WTC11 (cell line): ENCODE results near the gene ABCF2. TPM values are rescaled to one million over a fixed set of nuclear protein-coding genes. Genes with fewer than 3 reads are reported as not detected.

Experiments used
- ATAC-seq: fragments of 200-7000 bp; cut with Tn5 transposase; 2 replicates; pipeline ENCODE4 v1.10.0; 2021; ENCODE audit warnings: mild to moderate bottlenecking, moderate library complexity
- CTCF ChIA-PET: fragments of 300-600 bp; sonication (Branson Sonifier 250); formaldehyde crosslinking; loops from one replicate; lab custom pipeline; 2021; ENCODE audit warnings: antibody characterized with exemption; lab: Charles Lee
- POLR2A ChIA-PET: fragments of 350-600 bp; sonication (Branson Sonifier 250); formaldehyde crosslinking; loops from one replicate; lab custom pipeline; 2021; ENCODE audit warnings: antibody characterized with exemption; lab: Charles Lee
- DNase-seq: peaks from one replicate; pipeline ENCODE4 v3.0.0; 2021; ENCODE audit warnings: low spot score
- H3K27ac Mint-ChIP-seq: 2 replicates; pipeline ENCODE4 v1.8.0; 2021; ENCODE audit warnings: mixed read lengths
- H3K27me3 Mint-ChIP-seq: 2 replicates; pipeline ENCODE4 v1.8.0; 2021; ENCODE audit warnings: low read depth, mild to moderate bottlenecking, moderate library complexity, mixed read lengths
- H3K36me3 Mint-ChIP-seq: 2 replicates; pipeline ENCODE4 v1.8.0; 2021; ENCODE audit warnings: mixed read lengths
- H3K4me1 Mint-ChIP-seq: 2 replicates; pipeline ENCODE4 v1.8.0; 2022; ENCODE audit warnings: mixed read lengths
- H3K4me3 Mint-ChIP-seq: 2 replicates; pipeline ENCODE4 v1.8.0; 2021; ENCODE audit warnings: mild to moderate bottlenecking, moderate library complexity, mixed read lengths
- H3K9me3 Mint-ChIP-seq: 2 replicates; pipeline ENCODE4 v1.8.0; 2021; ENCODE audit warnings: mixed read lengths
- ATF1 ChIP-seq: sonication (generic); formaldehyde crosslinking; IDR thresholded peaks from 2 replicates; pipeline ENCODE4 v1.8.1; 2023; ENCODE audit warnings: mild to moderate bottlenecking, moderate library complexity, missing genetic modification reagents
- ESRRA ChIP-seq: sonication (generic); formaldehyde crosslinking; IDR thresholded peaks from 2 replicates; pipeline ENCODE4 v1.8.1; 2022; ENCODE audit warnings: mild to moderate bottlenecking, missing genetic modification reagents, borderline replicate concordance
- ETV6 ChIP-seq: sonication (generic); formaldehyde crosslinking; IDR thresholded peaks from 2 replicates; pipeline ENCODE4 v1.8.1; 2022; ENCODE audit warnings: mild to moderate bottlenecking, missing genetic modification reagents
- FOXJ3 ChIP-seq: sonication (generic); formaldehyde crosslinking; IDR thresholded peaks from 2 replicates; pipeline ENCODE4 v1.9.0; 2021; ENCODE audit warnings: missing genetic modification reagents, mild to moderate bottlenecking, borderline replicate concordance
- GTF2I ChIP-seq: fragments of 250-450 bp; sonication (Bioruptor Pico); conservative IDR thresholded peaks from 2 replicates; pipeline ENCODE4 v1.4.0; 2021; ENCODE audit warnings: mild to moderate bottlenecking
- JAZF1 ChIP-seq: fragments of 250-450 bp; sonication (Bioruptor Pico); IDR thresholded peaks from 2 replicates; pipeline ENCODE4 v1.9.0; 2021; ENCODE audit warnings: moderate library complexity, mild to moderate bottlenecking, inconsistent platforms
- MXD4 ChIP-seq: fragments of 250-450 bp; sonication (Bioruptor Pico); IDR thresholded peaks from 2 replicates; pipeline ENCODE4 v1.8.0; 2021; ENCODE audit warnings: mild to moderate bottlenecking, moderate library complexity, borderline replicate concordance
- NFYB ChIP-seq: sonication (generic); formaldehyde crosslinking; conservative IDR thresholded peaks from 2 replicates; pipeline ENCODE4 v1.8.0; 2022; ENCODE audit warnings: low read depth, missing genetic modification reagents
- RORB ChIP-seq: fragments of 250-450 bp; sonication (Bioruptor Pico); IDR thresholded peaks from 2 replicates; pipeline ENCODE4 v1.9.0; 2021; ENCODE audit warnings: mild to moderate bottlenecking
- SMAD4 ChIP-seq: sonication (generic); formaldehyde crosslinking; IDR thresholded peaks from 2 replicates; pipeline ENCODE4 v1.8.0; 2022; ENCODE audit warnings: mild to moderate bottlenecking, missing genetic modification reagents
- ZNF219 ChIP-seq: sonication (generic); formaldehyde crosslinking; IDR thresholded peaks from 2 replicates; pipeline ENCODE4 v1.8.0; 2023; ENCODE audit warnings: missing genetic modification reagents, mild to moderate bottlenecking, borderline replicate concordance
- ZNF317 ChIP-seq: sonication (generic); formaldehyde crosslinking; IDR thresholded peaks from 2 replicates; pipeline ENCODE4 v1.8.1; 2023; ENCODE audit warnings: low read depth, mild to moderate bottlenecking, moderate library complexity, missing genetic modification reagents, borderline replicate concordance
- total RNA-seq: library from RNA; stranded (reverse); gene quantifications from 3 replicates; pipeline ENCODE4 v1.2.3, GENCODE V29; 2021
- TF ChIP-seq, protein P1 (sequence below): sonication (generic); formaldehyde crosslinking; IDR thresholded peaks from 2 replicates; pipeline ENCODE4 v1.8.1; 2023; ENCODE audit warnings: mild to moderate bottlenecking, missing genetic modification reagents
- TF ChIP-seq, protein P2 (sequence below): sonication (generic); formaldehyde crosslinking; IDR thresholded peaks from 2 replicates; pipeline ENCODE4 v1.8.0; 2022; ENCODE audit warnings: mild to moderate bottlenecking, missing genetic modification reagents
- TF ChIP-seq, protein P3 (sequence below): fragments of 250-450 bp; sonication (Bioruptor Pico); IDR thresholded peaks from 2 replicates; pipeline ENCODE4 v1.9.0; 2021; ENCODE audit warnings: mild to moderate bottlenecking, borderline replicate concordance

ABCF2 gene
- total RNA-seq, 1 experiment from 2014 or later, result 43.7 TPM

DNA sequence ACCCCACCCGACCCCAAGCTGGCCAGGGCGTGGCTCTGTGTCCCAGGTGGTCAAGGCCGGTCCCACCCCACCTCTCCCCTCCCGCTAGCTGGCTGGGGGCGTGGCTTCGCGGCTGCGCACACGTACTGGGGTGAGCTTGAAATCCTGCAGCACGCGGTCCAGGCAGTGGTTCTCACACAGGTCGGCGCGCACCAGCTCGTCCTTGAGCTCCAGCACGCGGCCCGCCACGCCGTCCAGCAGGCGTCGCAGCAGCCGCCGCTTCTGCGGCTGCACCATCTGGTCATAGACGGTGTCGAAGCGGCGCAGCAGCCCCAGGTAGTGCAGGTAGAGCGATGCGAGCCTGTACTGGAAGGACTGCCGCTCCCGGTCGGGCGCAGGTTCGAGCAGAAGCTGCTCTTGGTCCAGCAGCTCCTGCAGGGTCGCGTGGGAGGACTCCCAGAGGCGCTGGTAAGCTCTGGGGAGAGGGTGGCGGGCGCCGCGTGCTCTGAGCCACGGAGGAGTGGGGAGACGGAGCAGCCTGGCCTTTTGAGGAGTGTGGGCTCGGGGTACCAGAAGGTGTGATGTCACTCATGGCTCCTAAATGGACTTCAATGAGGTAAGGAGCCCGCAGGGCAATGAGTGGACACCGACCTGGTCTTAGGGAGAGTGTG, 22.5 kb downstream of the ABCF2 start (continued):
- no peak for TF ChIP-seq ZNF219
- TF ChIP-seq ESRRA (CRISPR knock-in tag), result no peak
- TF ChIP-seq SMAD4 (CRISPR knock-in tag), result no peak
- TF ChIP-seq, protein P1, sequence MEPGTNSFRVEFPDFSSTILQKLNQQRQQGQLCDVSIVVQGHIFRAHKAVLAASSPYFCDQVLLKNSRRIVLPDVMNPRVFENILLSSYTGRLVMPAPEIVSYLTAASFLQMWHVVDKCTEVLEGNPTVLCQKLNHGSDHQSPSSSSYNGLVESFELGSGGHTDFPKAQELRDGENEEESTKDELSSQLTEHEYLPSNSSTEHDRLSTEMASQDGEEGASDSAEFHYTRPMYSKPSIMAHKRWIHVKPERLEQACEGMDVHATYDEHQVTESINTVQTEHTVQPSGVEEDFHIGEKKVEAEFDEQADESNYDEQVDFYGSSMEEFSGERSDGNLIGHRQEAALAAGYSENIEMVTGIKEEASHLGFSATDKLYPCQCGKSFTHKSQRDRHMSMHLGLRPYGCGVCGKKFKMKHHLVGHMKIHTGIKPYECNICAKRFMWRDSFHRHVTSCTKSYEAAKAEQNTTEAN, result no peak
- TF ChIP-seq, protein P2, sequence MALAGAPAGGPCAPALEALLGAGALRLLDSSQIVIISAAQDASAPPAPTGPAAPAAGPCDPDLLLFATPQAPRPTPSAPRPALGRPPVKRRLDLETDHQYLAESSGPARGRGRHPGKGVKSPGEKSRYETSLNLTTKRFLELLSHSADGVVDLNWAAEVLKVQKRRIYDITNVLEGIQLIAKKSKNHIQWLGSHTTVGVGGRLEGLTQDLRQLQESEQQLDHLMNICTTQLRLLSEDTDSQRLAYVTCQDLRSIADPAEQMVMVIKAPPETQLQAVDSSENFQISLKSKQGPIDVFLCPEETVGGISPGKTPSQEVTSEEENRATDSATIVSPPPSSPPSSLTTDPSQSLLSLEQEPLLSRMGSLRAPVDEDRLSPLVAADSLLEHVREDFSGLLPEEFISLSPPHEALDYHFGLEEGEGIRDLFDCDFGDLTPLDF (CRISPR knock-in tag), result no peak
- TF ChIP-seq, all 79 proteins: peak for 0

DNA sequence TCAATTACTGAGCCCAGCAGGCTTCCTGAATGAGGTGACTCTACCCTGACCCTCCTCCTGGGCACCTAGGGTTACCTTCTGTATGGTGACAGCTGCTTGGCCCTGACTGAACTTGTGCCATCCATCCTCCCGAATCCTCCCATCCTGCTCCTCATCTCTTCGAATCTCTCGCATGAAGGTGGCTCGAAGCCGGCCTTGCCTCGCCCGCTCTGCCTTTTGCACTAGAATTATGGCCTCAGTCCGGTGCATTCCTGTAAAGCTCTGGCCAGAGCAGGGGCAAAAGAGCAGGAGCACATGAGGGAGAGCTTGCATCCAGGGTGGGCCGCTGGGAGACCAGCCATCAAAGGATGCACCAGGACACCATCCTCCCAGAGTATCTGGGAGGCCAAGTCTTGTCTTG, 24.2 kb downstream of the ABCF2 start:
- Mint-ChIP-seq H3K9me3 (no peaks in the 10 kb centered on the region), H3K27ac (no peak overlapping the region), H3K4me1 (peaks cover 4% of the 10 kb centered on the region), H3K36me3 (no peaks in the 10 kb centered on the region), H3K27me3 (peaks cover 7% of the 10 kb centered on the region), H3K4me3 (no peak overlapping the region)
- ChIA-PET POLR2A (no interaction called here), CTCF (no interaction called here)
- no peak for TF ChIP-seq MXD4
- TF ChIP-seq ATF1, result no peak
- DNase-seq, result no peak
- ATAC-seq, result no peak

DNA sequence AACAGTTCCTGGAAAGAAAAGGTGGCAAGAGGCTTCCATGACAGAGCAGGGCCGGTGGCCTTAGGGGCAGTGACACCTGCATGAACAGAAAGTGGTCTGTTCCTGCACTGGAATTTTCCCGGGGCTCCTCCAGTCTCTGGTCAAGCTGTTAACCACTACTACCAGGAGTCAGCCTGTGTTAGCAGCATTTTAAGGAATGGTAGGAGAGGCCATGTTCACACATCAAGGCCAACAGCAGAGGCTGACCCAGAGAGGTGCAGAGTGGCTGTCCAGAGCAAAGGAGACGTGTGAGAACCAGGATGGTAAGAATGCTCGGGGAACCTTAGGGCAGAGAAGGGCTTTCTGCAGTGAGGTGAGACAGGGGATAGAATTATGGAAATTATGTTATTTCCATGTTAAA, 25.3 kb downstream of the ABCF2 start:
- ChIA-PET POLR2A (no interaction called here), CTCF (no interaction called here)
- no peaks in the 10 kb centered on the region for H3K9me3 Mint-ChIP-seq
- peaks cover 4% of the 10 kb centered on the region for H3K4me1 Mint-ChIP-seq
- H3K27ac Mint-ChIP-seq, result no peak overlapping the region
- peaks cover 7% of the 10 kb centered on the region for H3K27me3 Mint-ChIP-seq
- no peak overlapping the region for H3K4me3 Mint-ChIP-seq
- TF ChIP-seq ETV6 (CRISPR knock-in tag) (no peak), GTF2I (CRISPR knock-in tag) (no peak), JAZF1 (no peak), NFYB (no peak), RORB (no peak)
- H3K36me3 Mint-ChIP-seq, result no peaks in the 10 kb centered on the region
- ATAC-seq (no peak), DNase-seq (no peak)

DNA sequence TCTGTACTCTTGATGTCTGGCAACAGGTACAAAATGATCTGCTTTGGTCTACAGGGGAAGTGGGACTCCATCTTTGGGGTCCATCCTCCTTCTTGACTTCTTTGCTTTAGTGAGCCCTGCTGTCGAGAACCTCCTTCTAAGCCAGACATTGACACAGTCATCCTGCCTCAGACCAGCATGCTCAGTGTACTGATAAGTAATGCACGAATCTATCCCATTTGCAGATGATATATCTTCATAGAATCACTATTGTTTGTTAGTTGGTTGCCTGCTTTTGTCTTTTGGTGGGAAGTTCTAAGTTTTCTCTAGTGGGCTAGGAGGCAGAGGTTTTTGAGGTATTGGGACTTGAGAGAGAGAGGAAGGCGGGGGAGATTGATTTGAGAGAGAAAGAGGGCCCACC, 25.7 kb downstream of the ABCF2 start:
- peaks cover 4% of the 10 kb centered on the region for H3K4me1 Mint-ChIP-seq
- H3K9me3 Mint-ChIP-seq, result no peaks in the 10 kb centered on the region
- peaks cover 7% of the 10 kb centered on the region for H3K27me3 Mint-ChIP-seq
- ATAC-seq, result no peak
- no peak for DNase-seq
- POLR2A ChIA-PET, result no interaction called here
- H3K27ac Mint-ChIP-seq, result no peak overlapping the region
- TF ChIP-seq, protein P3, sequence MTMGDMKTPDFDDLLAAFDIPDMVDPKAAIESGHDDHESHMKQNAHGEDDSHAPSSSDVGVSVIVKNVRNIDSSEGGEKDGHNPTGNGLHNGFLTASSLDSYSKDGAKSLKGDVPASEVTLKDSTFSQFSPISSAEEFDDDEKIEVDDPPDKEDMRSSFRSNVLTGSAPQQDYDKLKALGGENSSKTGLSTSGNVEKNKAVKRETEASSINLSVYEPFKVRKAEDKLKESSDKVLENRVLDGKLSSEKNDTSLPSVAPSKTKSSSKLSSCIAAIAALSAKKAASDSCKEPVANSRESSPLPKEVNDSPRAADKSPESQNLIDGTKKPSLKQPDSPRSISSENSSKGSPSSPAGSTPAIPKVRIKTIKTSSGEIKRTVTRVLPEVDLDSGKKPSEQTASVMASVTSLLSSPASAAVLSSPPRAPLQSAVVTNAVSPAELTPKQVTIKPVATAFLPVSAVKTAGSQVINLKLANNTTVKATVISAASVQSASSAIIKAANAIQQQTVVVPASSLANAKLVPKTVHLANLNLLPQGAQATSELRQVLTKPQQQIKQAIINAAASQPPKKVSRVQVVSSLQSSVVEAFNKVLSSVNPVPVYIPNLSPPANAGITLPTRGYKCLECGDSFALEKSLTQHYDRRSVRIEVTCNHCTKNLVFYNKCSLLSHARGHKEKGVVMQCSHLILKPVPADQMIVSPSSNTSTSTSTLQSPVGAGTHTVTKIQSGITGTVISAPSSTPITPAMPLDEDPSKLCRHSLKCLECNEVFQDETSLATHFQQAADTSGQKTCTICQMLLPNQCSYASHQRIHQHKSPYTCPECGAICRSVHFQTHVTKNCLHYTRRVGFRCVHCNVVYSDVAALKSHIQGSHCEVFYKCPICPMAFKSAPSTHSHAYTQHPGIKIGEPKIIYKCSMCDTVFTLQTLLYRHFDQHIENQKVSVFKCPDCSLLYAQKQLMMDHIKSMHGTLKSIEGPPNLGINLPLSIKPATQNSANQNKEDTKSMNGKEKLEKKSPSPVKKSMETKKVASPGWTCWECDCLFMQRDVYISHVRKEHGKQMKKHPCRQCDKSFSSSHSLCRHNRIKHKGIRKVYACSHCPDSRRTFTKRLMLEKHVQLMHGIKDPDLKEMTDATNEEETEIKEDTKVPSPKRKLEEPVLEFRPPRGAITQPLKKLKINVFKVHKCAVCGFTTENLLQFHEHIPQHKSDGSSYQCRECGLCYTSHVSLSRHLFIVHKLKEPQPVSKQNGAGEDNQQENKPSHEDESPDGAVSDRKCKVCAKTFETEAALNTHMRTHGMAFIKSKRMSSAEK (CRISPR knock-in tag), result no peak
- TF ChIP-seq ZNF317 (CRISPR knock-in tag) (no peak), FOXJ3 (CRISPR knock-in tag) (no peak)
- H3K4me3 Mint-ChIP-seq, result no peak overlapping the region
- CTCF ChIA-PET, result interaction anchor here (0.8 to 2.2 kb wide), 2 partner anchors 43 to 110 kb away, joined by 4 to 9 read pairs; no protein-coding TSS in a partner anchor
- no peaks in the 10 kb centered on the region for H3K36me3 Mint-ChIP-seq
